Amniotic stem cell (primary cell): ENCODE measurements around the gene CHAF1A.

Experiments used
- DNase-seq: peaks from one replicate; lab custom pipeline; 2025; lab: John Stamatoyannopoulos, UW

CHAF1A gene

GRCh38 chr19:4405977-4406376, 3.5 kb downstream of the CHAF1A start:
- no peak for DNase-seq

GRCh38 chr19:4406626-4407025, 4.2 kb downstream of the CHAF1A start:
- DNase-seq = no peak

- DNase-seq = no peak
These were observed 6.9 kb downstream of the CHAF1A start for GRCh38 chr19:4409123-4409933.

GRCh38 chr19:4413588-4413987, 11.1 kb downstream of the CHAF1A start:
- no peak for DNase-seq

GRCh38 chr19:4414144-4414799, 11.8 kb downstream of the CHAF1A start:
- DNase-seq = no peak

- DNase-seq = no peak
These were observed 12.4 kb downstream of the CHAF1A start for GRCh38 chr19:4414800-4415321.

GRCh38 chr19:4415352-4415751, 12.9 kb downstream of the CHAF1A start:
- DNase-seq = no peak

- no peak for DNase-seq
These were observed 13.8 kb downstream of the CHAF1A start for GRCh38 chr19:4416268-4416667.

GRCh38 chr19:4423416-4424126, 21.1 kb downstream of the CHAF1A start:
- no peak for DNase-seq

GRCh38 chr19:4425537-4425936, 23.1 kb downstream of the CHAF1A start:
- no peak for DNase-seq

GRCh38 chr19:4428326-4428975, 26.0 kb downstream of the CHAF1A start:
- no peak for DNase-seq

GRCh38 chr19:4429256-4429655, 26.8 kb downstream of the CHAF1A start:
- DNase-seq = no peak

GRCh38 chr19:4429771-4430171, 27.3 kb downstream of the CHAF1A start:
- DNase-seq = no peak

- DNase-seq = no peak
These were observed 28.3 kb downstream of the CHAF1A start for GRCh38 chr19:4430760-4431159.

GRCh38 chr19:4431296-4431695, 28.9 kb downstream of the CHAF1A start:
- DNase-seq = no peak

- DNase-seq = no peak
These were observed 29.6 kb downstream of the CHAF1A start for GRCh38 chr19:4431808-4432674.

GRCh38 chr19:4432918-4433506, 30.6 kb downstream of the CHAF1A start:
- no peak for DNase-seq

GRCh38 chr19:4434391-4434790, 32.0 kb downstream of the CHAF1A start:
- DNase-seq = no peak

- DNase-seq = no peak
These were observed 33.8 kb downstream of the CHAF1A start for GRCh38 chr19:4436231-4436630.

- no peak for DNase-seq
These were observed 34.7 kb downstream of the CHAF1A start for GRCh38 chr19:4437103-4437502.

- DNase-seq = no peak
These were observed 36.8 kb downstream of the CHAF1A start for GRCh38 chr19:4439243-4439642.
